Psoas muscle (tissue), 8 donors: ENCODE data around the gene P2RX3. TPM values are rescaled to one million over a fixed set of nuclear protein-coding genes. Genes with fewer than 3 reads are reported as not detected.

Source experiments
- ATAC-seq, 4 donors: fragments of 200-7000 bp; cut with Tn5 transposase; one replicate each; pipeline ENCODE4 v1.9.1; 2020; ENCODE audit warnings: moderate library complexity in 3 of 4, mild to moderate bottlenecking in 2 of 4
- DNase-seq, 2 donors: peaks; one replicate each; pipeline ENCODE4 v3.0.0-alpha.2; 2020
- H3K27ac ChIP-seq: fragments of 200-600 bp; one replicate; pipeline ENCODE4 v1.8.0; 2022
- H3K27me3 ChIP-seq, 3 donors: fragments of 200-600 bp in 1 of 3; one replicate each; pipeline versions ENCODE4 v1.6.1 to v1.8.0; 2013 to 2022; ENCODE audit warnings: low read length in 2 of 3, mild to moderate bottlenecking in 2 of 3, moderate library complexity in 1 of 3; ENCODE audit not compliant: insufficient read depth in 3 of 3
- H3K36me3 ChIP-seq, 2 donors: fragments of 200-600 bp in 1 of 2; one replicate each; pipeline versions ENCODE4 v1.6.1 to v1.8.0; 2013 to 2022; ENCODE audit warnings: low read depth in 1 of 2, mild to moderate bottlenecking in 1 of 2, moderate library complexity in 1 of 2; ENCODE audit not compliant: insufficient read depth in 1 of 2
- H3K4me1 ChIP-seq: fragments of 200-600 bp; one replicate; pipeline ENCODE4 v1.8.0; 2022
- H3K4me3 ChIP-seq: fragments of 200-600 bp; one replicate; pipeline ENCODE4 v1.8.0; 2022; ENCODE audit warnings: mild to moderate bottlenecking
- H3K9me3 ChIP-seq: fragments of 200-600 bp; one replicate; pipeline ENCODE4 v1.8.0; 2022
- WGBS, 3 donors: extraction: QIAGEN DNeasy Blood & Tissue Kit; methylation state at CpG; one replicate each; pipeline versions ENCODE4 v1.1.6 to v1.1.7; 2013; 5-methylcytosine and 5-hydroxymethylcytosine counted together
- intact Hi-C, 2 donors: fragments of 100-400 bp; cut with DNase I; formaldehyde crosslinking; loops; one replicate each; pipeline versions ENCODE4 v1.11.0 to v1.14.2; 2022
- polyA plus RNA-seq, 3 donors: library from polyadenylated mRNA; stranded (reverse); fragments of 200-250 nt; gene quantifications; one replicate each; pipeline ENCODE4 v1.2.3, GENCODE V29; 2013
- total RNA-seq, 4 donors: library from RNA; stranded (reverse); fragmentation: NEBNext Ultra II Directional in 2 of 4; extraction: Animal tissue kit (Norgen Biotek cat#: 25700) in 2 of 4; gene quantifications; one replicate each; pipeline versions ENCODE4 v1.2.1 to v1.2.4, GENCODE V29; 2021 to 2023
- TF ChIP-seq, protein P1 (sequence below): fragments of 200-600 bp; IDR thresholded peaks from one replicate; pipeline ENCODE4 v1.8.0; 2022; ENCODE audit warnings: antibody characterized with exemption
- donor health status: healthy with polysubstance abuse.
- donor health status: DM: no; HTN: no; CAD: no; lungs with moderate emphysema.
- donor health status: Bipolar disorder and iron deficiency.
- donor health status: healthy.
- donor health status: DM: yes; HTN: yes; CAD: no.
- donor health status: DM: no; HTN: no; CAD: no.
- donor health status: DM: no; HTN: no; CAD: no.
- donor health status: DM: yes; HTN: yes; CAD: no.

P2RX3 gene
- total and polyA plus RNA-seq, 7 donors: 0.21 to 0.90 (median 0.40) TPM

GRCh38 chr11:57306161-57306876 lies 31.8 kb upstream of the P2RX3 start:
- Histone ChIP-seq H3K27ac (no peak overlapping the region), H3K27me3 (no peaks in the 10 kb centered on the region), H3K4me3 (peak overlapping the region; percentile 68), H3K36me3 (peaks cover 6 to 45% of the 10 kb centered on the region in 2 donors), H3K9me3 (no peaks in the 10 kb centered on the region), H3K4me1 (peaks cover 54% of the 10 kb centered on the region)
- no peak for DNase-seq
- intact Hi-C loops: no loop called here
- WGBS, 3 donors: 55 to 78% (median 62%) methylated on average over 15 of the region's 15 CpGs
- TF ChIP-seq, protein P1, sequence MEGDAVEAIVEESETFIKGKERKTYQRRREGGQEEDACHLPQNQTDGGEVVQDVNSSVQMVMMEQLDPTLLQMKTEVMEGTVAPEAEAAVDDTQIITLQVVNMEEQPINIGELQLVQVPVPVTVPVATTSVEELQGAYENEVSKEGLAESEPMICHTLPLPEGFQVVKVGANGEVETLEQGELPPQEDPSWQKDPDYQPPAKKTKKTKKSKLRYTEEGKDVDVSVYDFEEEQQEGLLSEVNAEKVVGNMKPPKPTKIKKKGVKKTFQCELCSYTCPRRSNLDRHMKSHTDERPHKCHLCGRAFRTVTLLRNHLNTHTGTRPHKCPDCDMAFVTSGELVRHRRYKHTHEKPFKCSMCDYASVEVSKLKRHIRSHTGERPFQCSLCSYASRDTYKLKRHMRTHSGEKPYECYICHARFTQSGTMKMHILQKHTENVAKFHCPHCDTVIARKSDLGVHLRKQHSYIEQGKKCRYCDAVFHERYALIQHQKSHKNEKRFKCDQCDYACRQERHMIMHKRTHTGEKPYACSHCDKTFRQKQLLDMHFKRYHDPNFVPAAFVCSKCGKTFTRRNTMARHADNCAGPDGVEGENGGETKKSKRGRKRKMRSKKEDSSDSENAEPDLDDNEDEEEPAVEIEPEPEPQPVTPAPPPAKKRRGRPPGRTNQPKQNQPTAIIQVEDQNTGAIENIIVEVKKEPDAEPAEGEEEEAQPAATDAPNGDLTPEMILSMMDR: no peak
- ATAC-seq: no peak

GRCh38 chr11:57306940-57307565 lies 31.1 kb upstream of the P2RX3 start:
- Histone ChIP-seq H3K27me3 (no peaks in the 10 kb centered on the region), H3K9me3 (no peaks in the 10 kb centered on the region), H3K27ac (no peak overlapping the region), H3K4me1 (peaks cover 58% of the 10 kb centered on the region), H3K36me3 (peaks cover 6 to 39% of the 10 kb centered on the region in 2 donors), H3K4me3 (peak overlapping the region; percentile 68)
- 53 to 68% (median 67%) methylated on average over 9 of the region's 9 CpGs for WGBS, 3 donors
- ATAC-seq (no peak), DNase-seq (peak in 1 of 2 donors; percentile 55)
- TF ChIP-seq, protein P1: no peak
- intact Hi-C loops: no loop called here

GRCh38 chr11:57307666-57308270 lies 30.4 kb upstream of the P2RX3 start:
- ATAC-seq (no peak), DNase-seq (peak in 1 of 2 donors; percentile 53)
- TF ChIP-seq, protein P1: no peak
- intact Hi-C loops: no loop called here
- Histone ChIP-seq H3K36me3 (peaks cover 0 to 39% of the 10 kb centered on the region in 2 donors), H3K9me3 (no peaks in the 10 kb centered on the region), H3K27ac (peak overlapping the region; percentile 92), H3K4me1 (peaks cover 65% of the 10 kb centered on the region), H3K4me3 (peak overlapping the region; percentile 68), H3K27me3 (no peaks in the 10 kb centered on the region)
- 48 to 65% (median 59%) methylated on average over 7 of the region's 7 CpGs for WGBS, 3 donors

GRCh38 chr11:57308426-57309060 lies 29.6 kb upstream of the P2RX3 start:
- Histone ChIP-seq H3K27me3 (no peaks in the 10 kb centered on the region), H3K36me3 (peaks cover 0 to 39% of the 10 kb centered on the region in 2 donors), H3K4me3 (peak overlapping the region; percentile 68), H3K27ac (peak overlapping the region; percentile 92), H3K9me3 (no peaks in the 10 kb centered on the region), H3K4me1 (peaks cover 65% of the 10 kb centered on the region)
- intact Hi-C loops: no loop called here
- TF ChIP-seq, protein P1: no peak
- ATAC-seq (no peak), DNase-seq (peak in 1 of 2 donors; percentile 50)
- 72 to 86% (median 75%) methylated on average over 9 to 10 of the region's 10 CpGs for WGBS, 3 donors
